Panc1 (cell line): ENCODE data around the gene CD44. TPM values are rescaled to one million over a fixed set of nuclear protein-coding genes. Genes with fewer than 3 reads are reported as not detected.
A peak's percentile ranks its signal among the peaks of the same experiment; 100 is the strongest.

Experiments used
- ATAC-seq: fragments of 200-7000 bp; cut with Tn5 transposase; 2 replicates; pipeline ENCODE4 v1.9.1; 2020; ENCODE audit warnings: mild to moderate bottlenecking, moderate library complexity
- BruUV-seq: library from RNA; stranded (reverse); fragments of 400-500 nt; replicated peaks from 2 replicates; lab custom pipeline; 2021; lab: Mats Ljungman, UMichigan
- CTCF ChIA-PET: fragments of 300-600 bp; sonication (Branson Sonifier 250); formaldehyde crosslinking; loops from one replicate; lab custom pipeline; 2022; ENCODE audit warnings: antibody characterized with exemption; lab: Charles Lee
- POLR2A ChIA-PET: fragments of 300-600 bp; sonication (Branson Sonifier 250); formaldehyde crosslinking; loops from one replicate; lab custom pipeline; 2022; ENCODE audit warnings: antibody characterized with exemption; lab: Charles Lee
- DNase-seq: peaks from one replicate; pipeline ENCODE4 v3.0.0-alpha.2; 2010; ENCODE audit warnings: low read depth, low spot score
- H3K27ac ChIP-seq: 2 replicates; pipeline ENCODE4 v1.5.1; 2011; ENCODE audit warnings: mild to moderate bottlenecking, low read length, inconsistent platforms
- H3K27me3 ChIP-seq: fragments of 200-500 bp; sonication (Bioruptor generic); 2 replicates; pipeline ENCODE4 v1.6.0; 2014; ENCODE audit warnings: low read length, inconsistent platforms; ENCODE audit not compliant: control insufficient read depth, insufficient read depth
- H3K36me3 ChIP-seq: fragments of 200-500 bp; sonication (Bioruptor generic); 2 replicates; pipeline ENCODE4 v1.5.1; 2014; ENCODE audit warnings: inconsistent platforms, mild to moderate bottlenecking, low read length, moderate library complexity; ENCODE audit not compliant: control insufficient read depth, insufficient read depth
- H3K4me1 ChIP-seq: 2 replicates; pipeline ENCODE4 v1.5.1; 2011; ENCODE audit warnings: inconsistent platforms, mild to moderate bottlenecking, low read length, moderate library complexity; ENCODE audit not compliant: control insufficient read depth, insufficient read depth
- H3K4me3 ChIP-seq, 2 experiments: 2 replicates each; pipeline ENCODE4 v1.5.1; 2011 to 2012; ENCODE audit warnings: low read depth in 2 of 2, low read length in 2 of 2, mild to moderate bottlenecking in 2 of 2, inconsistent platforms in 1 of 2, moderate library complexity in 1 of 2
- H3K9me3 ChIP-seq: fragments of 200-500 bp; sonication (Bioruptor generic); 2 replicates; pipeline ENCODE4 v1.5.1; 2014; ENCODE audit warnings: low read depth, mild to moderate bottlenecking, inconsistent platforms, low read length, moderate library complexity; ENCODE audit not compliant: control insufficient read depth, insufficient read depth
- POLR2AphosphoS5 ChIP-seq: IDR thresholded peaks from 2 replicates; pipeline ENCODE4 v1.6.1; 2012; ENCODE audit warnings: mild to moderate bottlenecking, low read depth, low read length, moderate library complexity
- SIN3A ChIP-seq: IDR thresholded peaks from 2 replicates; pipeline ENCODE4 v1.6.1; 2012; ENCODE audit warnings: low read depth, mild to moderate bottlenecking, low read length, moderate library complexity, borderline replicate concordance; ENCODE audit not compliant: insufficient read depth
- TCF7L2 ChIP-seq: IDR thresholded peaks from 2 replicates; pipeline ENCODE4 v1.6.1; 2011; ENCODE audit warnings: mild to moderate bottlenecking, low read depth, low read length, inconsistent platforms
- in situ Hi-C: cut with HindIII; loops from 2 replicates; pipeline ENCODE4 v1.10.0; 2016; ENCODE audit warnings: low sequenced_read_pairs, low pct_unique_long_range_greater_than_20kb
- intact Hi-C: fragments of 100-400 bp; cut with micrococcal nuclease; formaldehyde crosslinking; loops from one replicate; pipeline ENCODE4 v1.10.0; 2022; ENCODE audit not compliant: unreplicated experiment
- total RNA-seq: library from RNA; stranded (reverse); gene quantifications from one replicate; pipeline ENCODE4 v1.2.1, GENCODE V29; 2021; ENCODE audit not compliant: unreplicated experiment
- TF ChIP-seq, protein P1 (sequence below), 2 experiments: IDR thresholded peaks; 2 replicates each; pipeline ENCODE4 v1.6.1; 2011 to 2012; ENCODE audit warnings: low read depth in 2 of 2, control low read depth in 1 of 2, low read length in 1 of 2, mild to moderate bottlenecking in 1 of 2, moderate library complexity in 1 of 2; ENCODE audit not compliant: insufficient read depth in 1 of 2
- TF ChIP-seq, protein P2 (sequence below): fragments of 450-650 bp; IDR thresholded peaks from 2 replicates; pipeline ENCODE4 v1.5.1; 2017; ENCODE audit warnings: mild to moderate bottlenecking

CD44 gene
- total RNA-seq, 1 experiment from 2014 or later, result 1,819 TPM

DNA sequence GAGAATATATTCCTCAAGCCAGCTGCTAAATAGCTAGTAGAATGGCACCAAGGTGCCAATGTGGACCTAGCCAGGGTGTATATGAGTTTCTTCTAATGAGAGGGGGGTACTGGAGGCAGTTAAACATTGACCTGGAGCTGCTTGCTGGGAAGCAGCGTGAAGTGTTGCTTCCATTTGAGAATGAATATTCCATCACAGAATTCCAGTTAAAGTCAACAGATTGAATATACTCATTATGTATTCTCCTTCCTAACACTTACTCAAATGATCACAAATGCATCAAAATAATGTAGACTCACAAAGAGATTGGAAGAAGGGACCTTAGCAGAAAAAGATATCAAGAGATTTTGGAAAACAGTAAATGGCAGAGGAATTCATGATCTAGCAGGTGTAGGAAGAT is 102.1 kb downstream of the CD44 start:
- Histone ChIP-seq H3K4me1 (no peaks in the 10 kb centered on the region; the same call in 1 of the 2 replicates), H3K36me3 (no peaks in the 10 kb centered on the region), H3K27me3 (no peaks in the 10 kb centered on the region), H3K4me3 (no peak overlapping the region), H3K27ac (peak overlapping the region; percentile 8; the same call in 1 of the 2 replicates), H3K9me3 (no peaks in the 10 kb centered on the region)
- in situ Hi-C loops (no loop called here), intact Hi-C loops (no loop called here)
- DNase-seq, result no peak
- ATAC-seq, result no peak
- BruUV-seq, result no TSS peak
- CTCF ChIA-PET, result no interaction called here
- TF ChIP-seq, protein P1, sequence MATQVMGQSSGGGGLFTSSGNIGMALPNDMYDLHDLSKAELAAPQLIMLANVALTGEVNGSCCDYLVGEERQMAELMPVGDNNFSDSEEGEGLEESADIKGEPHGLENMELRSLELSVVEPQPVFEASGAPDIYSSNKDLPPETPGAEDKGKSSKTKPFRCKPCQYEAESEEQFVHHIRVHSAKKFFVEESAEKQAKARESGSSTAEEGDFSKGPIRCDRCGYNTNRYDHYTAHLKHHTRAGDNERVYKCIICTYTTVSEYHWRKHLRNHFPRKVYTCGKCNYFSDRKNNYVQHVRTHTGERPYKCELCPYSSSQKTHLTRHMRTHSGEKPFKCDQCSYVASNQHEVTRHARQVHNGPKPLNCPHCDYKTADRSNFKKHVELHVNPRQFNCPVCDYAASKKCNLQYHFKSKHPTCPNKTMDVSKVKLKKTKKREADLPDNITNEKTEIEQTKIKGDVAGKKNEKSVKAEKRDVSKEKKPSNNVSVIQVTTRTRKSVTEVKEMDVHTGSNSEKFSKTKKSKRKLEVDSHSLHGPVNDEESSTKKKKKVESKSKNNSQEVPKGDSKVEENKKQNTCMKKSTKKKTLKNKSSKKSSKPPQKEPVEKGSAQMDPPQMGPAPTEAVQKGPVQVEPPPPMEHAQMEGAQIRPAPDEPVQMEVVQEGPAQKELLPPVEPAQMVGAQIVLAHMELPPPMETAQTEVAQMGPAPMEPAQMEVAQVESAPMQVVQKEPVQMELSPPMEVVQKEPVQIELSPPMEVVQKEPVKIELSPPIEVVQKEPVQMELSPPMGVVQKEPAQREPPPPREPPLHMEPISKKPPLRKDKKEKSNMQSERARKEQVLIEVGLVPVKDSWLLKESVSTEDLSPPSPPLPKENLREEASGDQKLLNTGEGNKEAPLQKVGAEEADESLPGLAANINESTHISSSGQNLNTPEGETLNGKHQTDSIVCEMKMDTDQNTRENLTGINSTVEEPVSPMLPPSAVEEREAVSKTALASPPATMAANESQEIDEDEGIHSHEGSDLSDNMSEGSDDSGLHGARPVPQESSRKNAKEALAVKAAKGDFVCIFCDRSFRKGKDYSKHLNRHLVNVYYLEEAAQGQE (IDR thresholded peaks at IDR 0.05; ENCODE audit: insufficient read depth in 1 of 2, low read depth in 2 of 2, low read length in 1 of 2), result no peak
- TF ChIP-seq SIN3A (no peak), TCF7L2 (no peak), POLR2AphosphoS5 (no peak)
- TF ChIP-seq, protein P2, sequence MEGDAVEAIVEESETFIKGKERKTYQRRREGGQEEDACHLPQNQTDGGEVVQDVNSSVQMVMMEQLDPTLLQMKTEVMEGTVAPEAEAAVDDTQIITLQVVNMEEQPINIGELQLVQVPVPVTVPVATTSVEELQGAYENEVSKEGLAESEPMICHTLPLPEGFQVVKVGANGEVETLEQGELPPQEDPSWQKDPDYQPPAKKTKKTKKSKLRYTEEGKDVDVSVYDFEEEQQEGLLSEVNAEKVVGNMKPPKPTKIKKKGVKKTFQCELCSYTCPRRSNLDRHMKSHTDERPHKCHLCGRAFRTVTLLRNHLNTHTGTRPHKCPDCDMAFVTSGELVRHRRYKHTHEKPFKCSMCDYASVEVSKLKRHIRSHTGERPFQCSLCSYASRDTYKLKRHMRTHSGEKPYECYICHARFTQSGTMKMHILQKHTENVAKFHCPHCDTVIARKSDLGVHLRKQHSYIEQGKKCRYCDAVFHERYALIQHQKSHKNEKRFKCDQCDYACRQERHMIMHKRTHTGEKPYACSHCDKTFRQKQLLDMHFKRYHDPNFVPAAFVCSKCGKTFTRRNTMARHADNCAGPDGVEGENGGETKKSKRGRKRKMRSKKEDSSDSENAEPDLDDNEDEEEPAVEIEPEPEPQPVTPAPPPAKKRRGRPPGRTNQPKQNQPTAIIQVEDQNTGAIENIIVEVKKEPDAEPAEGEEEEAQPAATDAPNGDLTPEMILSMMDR, result no peak
- POLR2A ChIA-PET, result interaction anchor here (0.6 to 0.7 kb wide), 2 partner anchors 316 to 908 kb away, joined by 3 to 4 read pairs; no protein-coding TSS in a partner anchor

DNA sequence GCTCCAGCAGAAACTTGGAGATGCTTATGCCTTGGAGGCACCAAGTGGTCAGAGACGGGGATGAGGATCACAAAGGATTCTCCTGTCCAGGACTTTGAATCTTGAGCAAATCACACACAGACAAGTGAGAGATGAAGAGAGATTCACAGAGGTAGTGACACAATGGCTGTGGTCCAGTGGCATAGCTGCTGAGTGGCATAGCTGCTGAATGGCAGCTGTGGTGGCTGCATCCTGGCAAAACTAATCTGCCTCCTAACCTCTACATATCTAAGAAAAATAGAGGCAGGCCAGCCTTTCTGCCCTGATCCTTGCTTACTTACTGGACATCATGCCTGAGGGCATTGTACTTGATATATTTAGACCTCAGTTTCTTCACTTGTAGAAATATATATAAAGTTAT is 102.6 kb downstream of the CD44 start:
- intact Hi-C loops, result no loop called here

More for the DNA sequence above, 102.6 kb downstream of the CD44 start:
- ChIA-PET CTCF (interaction anchor here (0.7 kb wide), 1 partner anchor 105 kb away, joined by 3 read pairs; no protein-coding TSS in a partner anchor), POLR2A (no interaction called here)
- H3K36me3 ChIP-seq, result no peaks in the 10 kb centered on the region
- TF ChIP-seq, protein P1 (IDR thresholded peaks at IDR 0.05; ENCODE audit: insufficient read depth in 1 of 2, low read depth in 2 of 2, low read length in 1 of 2), result no peak
- TF ChIP-seq POLR2AphosphoS5 (no peak), SIN3A (no peak), TCF7L2 (no peak)
- TF ChIP-seq, protein P2, result no peak
- no peaks in the 10 kb centered on the region; the same call in 1 of the 2 replicates for H3K4me1 ChIP-seq
- in situ Hi-C loops, result no loop called here
- H3K27ac ChIP-seq, result peak overlapping the region; percentile 8; the same call in 1 of the 2 replicates
- ATAC-seq (no peak), DNase-seq (no peak)
- no peak overlapping the region for H3K4me3 ChIP-seq
- H3K27me3 ChIP-seq, result no peaks in the 10 kb centered on the region
- no peaks in the 10 kb centered on the region for H3K9me3 ChIP-seq
- no TSS peak for BruUV-seq
